IMR-90 (cell line): ENCODE results near the gene ASTE1.

Source experiments
- BHLHE40 ChIP-seq: fragments of 150-350 bp; IDR thresholded peaks from 2 replicates; pipeline ENCODE4 v1.6.1; 2016; ENCODE audit warnings: mild to moderate bottlenecking, low read depth, low read length
- CEBPB ChIP-seq: IDR thresholded peaks from 2 replicates; pipeline ENCODE4 v1.6.1; 2012; ENCODE audit warnings: low read depth, low read length, improper control_type of control experiment
- CTCF ChIP-seq: conservative IDR thresholded peaks from 2 replicates; pipeline ENCODE4 v1.5.1; 2012; ENCODE audit warnings: mild to moderate bottlenecking, low read depth, low read length, improper control_type of control experiment
- ELK1 ChIP-seq: fragments of 150-350 bp; IDR thresholded peaks from 2 replicates; pipeline ENCODE4 v1.6.1; 2016; ENCODE audit warnings: low read depth, mild to moderate bottlenecking, low read length, moderate library complexity, borderline replicate concordance
- FOS ChIP-seq: fragments of 150-350 bp; IDR thresholded peaks from 2 replicates; pipeline ENCODE4 v1.6.1; 2016; ENCODE audit warnings: low read depth, low read length
- MAFK ChIP-seq: IDR thresholded peaks from 2 replicates; pipeline ENCODE4 v1.6.1; 2012; ENCODE audit warnings: low read depth, low read length, improper control_type of control experiment
- MXI1 ChIP-seq: IDR thresholded peaks from 2 replicates; pipeline ENCODE4 v1.6.1; 2012; ENCODE audit warnings: low read depth, mild to moderate bottlenecking, low read length, moderate library complexity, borderline replicate concordance
- NFE2L2 ChIP-seq: fragments of 150-350 bp; IDR thresholded peaks from 2 replicates; pipeline ENCODE4 v1.6.1; 2016; ENCODE audit warnings: low read depth, mild to moderate bottlenecking, low read length
- POLR2A ChIP-seq: IDR thresholded peaks from 2 replicates; pipeline ENCODE4 v1.6.1; 2012; ENCODE audit warnings: mild to moderate bottlenecking, low read depth, low read length
- RAD21 ChIP-seq: IDR thresholded peaks from 2 replicates; pipeline ENCODE4 v1.6.1; 2012; ENCODE audit warnings: low read length, improper control_type of control experiment
- RCOR1 ChIP-seq: IDR thresholded peaks from 2 replicates; pipeline ENCODE4 v1.6.1; 2012; ENCODE audit warnings: mild to moderate bottlenecking, low read length, improper control_type of control experiment; ENCODE audit not compliant: insufficient replicate concordance
- RFX5 ChIP-seq: IDR thresholded peaks from 2 replicates; pipeline ENCODE4 v1.8.0; 2012; ENCODE audit warnings: low read depth, mild to moderate bottlenecking, low read length, moderate library complexity
- SMC3 ChIP-seq: fragments of 150-350 bp; IDR thresholded peaks from 2 replicates; pipeline ENCODE4 v1.6.1; 2016; ENCODE audit warnings: low read depth, mild to moderate bottlenecking, antibody characterized with exemption, low read length, moderate library complexity
- USF2 ChIP-seq: fragments of 150-350 bp; IDR thresholded peaks from 2 replicates; pipeline ENCODE4 v1.6.1; 2017; ENCODE audit warnings: mild to moderate bottlenecking, antibody characterized with exemption, low read length, low read depth

GRCh38 chr3:131025539-131025938 lies 1.1 kb downstream of the ASTE1 start:
- no peak for TF ChIP-seq CTCF
- no peak for TF ChIP-seq BHLHE40
- TF ChIP-seq RCOR1 = no peak
- no peak for TF ChIP-seq RAD21
- no peak for TF ChIP-seq POLR2A
- no peak for TF ChIP-seq SMC3
- TF ChIP-seq MXI1 = no peak
- no peak for TF ChIP-seq USF2
- TF ChIP-seq MAFK = no peak
- TF ChIP-seq CEBPB = no peak
- TF ChIP-seq FOS = no peak
- TF ChIP-seq RFX5 = no peak
- TF ChIP-seq ELK1 = no peak
- no peak for TF ChIP-seq NFE2L2
